Activated CD4-positive, alpha-beta T cell treated with anti-CD3 and anti-CD28 coated beads, Interleukin-2, Interleukin-6, amounts not matched to agents 100 ng/mL and 50 ng/mL, durations not matched to agents 16 hours and 8 hours (primary cell): ENCODE results near the gene FGF5.
"Not testable (repeated sequence)": the region's sequence is repeated elsewhere in the genome, so short reads cannot be mapped to it uniquely, and the experiment has no call there.

Source experiments
- DNase-seq: peaks from one replicate; pipeline ENCODE4 v3.0.0-alpha.2; 2020

Gene FGF5

DNA sequence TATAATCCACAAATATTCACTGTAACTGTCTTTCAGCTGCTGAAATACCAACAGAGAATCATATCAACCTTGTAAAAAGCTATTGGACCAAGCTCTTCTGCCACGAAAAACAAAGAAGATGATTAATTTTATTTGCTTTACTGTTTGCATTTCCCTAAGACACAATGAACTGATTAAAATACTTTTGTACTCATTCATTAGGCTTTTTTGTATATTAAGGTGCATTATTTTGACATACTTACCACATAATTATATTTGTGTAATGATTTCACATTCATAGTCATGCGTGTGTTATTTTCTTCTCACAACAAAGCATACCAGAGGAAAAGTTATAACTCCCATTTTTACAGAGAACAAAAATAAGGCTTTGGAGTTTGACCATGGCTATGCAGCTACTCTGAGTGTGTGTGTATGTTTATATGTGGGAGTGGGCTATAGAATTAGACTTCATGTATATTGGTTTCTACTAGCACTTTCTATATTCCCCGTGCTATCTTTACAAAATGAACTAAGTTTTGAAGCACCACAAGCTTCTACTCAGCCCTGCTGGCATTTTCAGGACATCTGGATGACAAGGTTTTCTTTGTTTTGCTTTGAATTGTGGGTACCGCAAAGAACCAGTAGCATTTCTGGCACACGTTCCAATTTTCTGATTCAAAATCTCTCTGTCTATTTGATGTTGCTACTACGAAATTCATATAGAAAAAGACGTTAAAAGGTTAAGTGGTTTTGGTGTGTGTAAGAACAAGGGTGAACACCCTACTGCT is 11.0 kb upstream of the FGF5 start:
- no peak for DNase-seq

DNA sequence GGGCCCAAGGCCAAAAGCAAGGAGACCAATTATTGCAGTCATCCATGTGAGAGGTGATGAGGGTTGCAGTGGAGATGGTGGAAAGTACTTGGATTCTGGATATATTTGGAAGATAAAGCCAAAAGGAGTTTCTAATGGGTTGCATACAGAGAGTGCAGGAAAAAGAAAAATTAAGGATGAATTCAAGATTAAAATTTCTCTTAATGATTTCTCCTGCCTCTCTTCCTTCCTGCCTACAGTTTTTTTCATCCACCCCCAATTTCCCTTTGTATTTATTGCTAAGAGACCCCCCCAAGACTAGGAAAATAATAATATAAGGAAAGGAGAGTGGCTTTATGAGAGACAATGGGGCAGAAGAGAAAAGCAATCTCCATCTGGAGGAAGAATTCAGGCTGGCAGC is 8.6 kb upstream of the FGF5 start:
- no peak for DNase-seq

DNA sequence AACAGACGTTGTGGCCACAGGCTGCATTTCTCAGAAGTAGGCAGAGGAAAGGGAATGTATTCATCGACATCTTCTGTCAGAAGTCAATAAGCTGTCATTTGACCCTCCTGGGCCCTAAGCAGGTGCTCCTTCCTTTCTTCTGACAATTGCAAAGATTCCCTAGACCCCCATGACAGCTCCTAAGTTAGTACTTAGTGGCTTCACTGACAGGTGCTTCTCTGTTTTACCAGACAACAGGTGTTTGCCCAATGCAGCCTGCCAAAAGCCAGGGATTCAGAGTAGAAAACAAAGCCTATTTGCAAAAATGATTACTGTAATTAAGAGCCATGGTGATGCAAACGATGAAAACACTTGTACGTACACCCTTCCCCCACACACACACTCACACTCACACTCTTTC is 7.5 kb upstream of the FGF5 start:
- no peak for DNase-seq

DNA sequence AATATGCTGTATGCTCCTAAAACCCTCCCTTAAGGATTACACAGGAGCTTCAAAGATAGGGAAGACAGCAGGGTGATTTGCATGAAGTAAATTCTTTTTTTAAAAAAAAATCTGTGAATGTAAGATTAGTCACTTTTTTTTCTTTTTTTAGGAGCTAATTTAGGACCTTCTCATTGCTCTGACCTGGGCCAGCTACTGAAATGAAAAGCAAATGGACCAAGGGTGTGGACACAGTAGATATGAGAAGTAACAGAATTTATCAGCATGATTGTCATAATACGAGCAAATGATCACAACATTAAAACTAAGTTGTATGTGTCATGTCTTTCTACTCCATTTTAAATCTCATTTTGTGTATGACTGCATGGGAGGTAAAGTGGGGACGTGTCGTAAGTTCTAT is 6.6 kb upstream of the FGF5 start:
- DNase-seq = no peak

DNA sequence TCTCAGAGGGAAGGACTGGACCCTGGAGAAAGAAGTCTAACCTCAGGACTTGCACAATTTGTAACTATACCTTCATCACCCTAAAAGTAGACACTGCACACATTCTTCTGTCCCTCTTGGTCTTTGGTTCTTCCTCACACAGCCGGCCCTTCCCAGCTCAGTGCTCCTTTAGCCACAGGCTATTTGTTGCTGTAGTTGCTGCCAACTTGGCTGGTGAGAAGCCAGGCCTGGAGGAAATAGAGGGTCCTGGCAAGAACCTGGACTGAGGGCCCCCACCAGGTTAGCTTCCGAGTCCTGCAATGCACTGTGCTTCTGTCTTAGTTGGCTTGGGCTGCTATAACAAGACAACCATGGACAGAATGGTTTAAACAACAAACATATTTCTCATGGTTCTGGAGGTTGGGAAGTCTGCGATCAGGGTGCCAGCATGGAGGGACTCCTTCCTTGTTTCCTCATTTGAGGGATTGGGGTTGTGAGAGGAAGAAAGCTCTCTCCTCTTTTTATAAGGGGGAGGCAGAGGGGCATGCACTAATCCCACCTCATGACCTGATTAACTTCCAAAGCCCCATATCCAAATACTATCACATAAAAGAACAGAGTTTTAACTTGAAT is 4.4 kb upstream of the FGF5 start:
- no peak for DNase-seq

DNA sequence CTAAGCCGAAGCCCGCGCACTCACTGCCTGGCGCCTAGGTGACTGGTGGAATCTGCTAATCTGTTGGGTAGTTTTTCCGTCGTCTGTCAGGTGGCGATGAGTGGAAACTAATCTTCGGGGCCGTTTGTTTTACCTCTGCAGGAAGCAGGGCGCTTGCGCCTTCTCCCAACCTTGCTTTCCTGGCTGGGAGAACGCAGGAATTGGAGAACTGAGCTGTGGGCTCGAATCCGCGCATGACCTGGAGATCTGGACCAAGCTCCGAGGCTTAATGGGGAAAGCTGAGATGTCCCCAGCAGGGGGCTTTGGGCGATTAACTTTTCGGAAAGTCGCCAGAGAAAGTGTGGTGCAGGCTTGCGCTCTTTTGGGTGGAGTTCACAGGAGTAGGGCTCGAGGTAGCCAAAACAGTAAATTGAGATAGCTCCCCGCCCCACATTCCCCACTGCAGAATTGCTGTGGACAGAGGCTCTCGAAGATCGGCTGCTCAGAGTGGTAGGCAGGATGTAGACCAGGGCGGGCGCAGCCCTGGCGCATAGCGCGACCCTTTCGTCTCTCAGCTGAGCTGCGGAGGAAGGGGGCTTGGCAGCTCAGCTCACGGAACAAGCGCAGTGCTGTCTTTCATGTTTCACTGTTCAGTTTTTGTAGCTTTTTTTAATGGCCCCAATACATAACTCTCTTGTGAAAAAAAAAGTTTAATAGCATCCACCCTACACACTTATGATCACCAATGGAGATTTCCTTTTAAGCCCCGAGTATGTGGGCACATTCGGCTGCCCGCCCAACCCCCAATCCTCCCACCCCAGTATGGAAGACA is 2.7 kb upstream of the FGF5 start:
- DNase-seq = no peak

DNA sequence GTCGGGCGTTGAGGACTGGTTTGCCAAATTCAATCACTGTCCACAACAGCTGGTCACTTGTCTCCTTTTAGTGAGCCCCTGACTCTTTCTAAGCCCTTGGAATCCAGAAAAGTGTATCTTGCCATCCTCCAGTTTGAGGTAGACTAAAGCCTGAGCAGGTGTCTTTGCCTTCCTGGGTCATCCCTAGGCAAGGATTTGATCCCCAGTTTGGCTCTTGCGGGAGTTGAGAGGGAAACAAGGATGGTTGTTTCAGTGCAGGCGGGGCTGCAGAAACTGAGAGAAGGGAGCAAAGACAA is 2.2 kb upstream of the FGF5 start:
- no peak for DNase-seq

DNA sequence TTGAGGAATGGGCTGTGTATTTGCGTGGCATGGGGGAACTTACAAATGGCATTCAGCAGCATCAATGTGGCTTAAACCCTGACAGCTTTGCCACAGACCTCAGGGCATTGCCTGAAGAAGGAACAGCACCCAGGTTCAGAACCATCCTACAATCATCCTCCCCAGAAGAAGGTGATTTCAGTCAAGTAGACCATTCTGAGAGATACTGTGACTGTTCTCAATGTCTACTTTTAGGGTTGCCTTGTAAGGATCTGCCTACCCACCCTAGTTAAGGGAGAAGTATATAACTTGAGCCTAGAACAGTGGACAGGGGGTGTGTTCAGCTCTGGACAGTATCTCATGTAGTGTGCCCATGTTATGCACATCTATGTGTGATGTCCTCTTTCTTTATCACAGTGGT is 1.6 kb upstream of the FGF5 start:
- no peak for DNase-seq

DNA sequence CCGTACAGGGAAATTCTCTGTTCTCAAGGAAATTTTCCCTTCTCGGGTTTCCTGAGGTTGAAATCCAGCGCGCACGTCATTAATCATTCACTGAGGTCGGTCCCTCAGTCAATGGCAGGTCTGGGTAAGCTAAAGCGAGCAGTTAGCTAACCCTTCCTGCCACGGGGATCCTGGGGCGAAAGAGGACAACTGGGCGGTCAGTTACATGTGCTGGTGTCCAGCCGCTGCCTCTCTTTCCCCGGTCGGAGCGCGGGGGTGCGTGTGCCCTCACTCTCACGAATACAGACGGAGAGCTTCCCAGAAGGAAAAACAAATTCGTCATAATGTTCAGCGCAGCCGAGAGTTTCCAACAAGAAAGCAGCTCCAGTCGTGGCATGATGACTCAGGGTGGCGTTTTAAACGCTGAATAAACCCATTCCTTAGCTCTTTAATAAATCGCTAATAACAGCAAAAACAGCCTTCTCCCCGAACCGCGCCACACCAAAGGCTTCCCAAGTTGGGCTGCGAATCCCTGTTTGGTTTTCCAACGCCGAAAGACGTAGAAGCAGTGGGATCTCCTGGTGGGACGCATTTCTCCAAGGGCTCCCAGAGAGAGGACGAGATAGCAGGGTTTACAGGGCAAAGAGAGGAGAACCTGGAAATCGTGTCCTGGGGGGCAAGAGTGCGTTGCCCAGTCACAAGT is 752 bp upstream of the FGF5 start:
- DNase-seq = no peak

DNA sequence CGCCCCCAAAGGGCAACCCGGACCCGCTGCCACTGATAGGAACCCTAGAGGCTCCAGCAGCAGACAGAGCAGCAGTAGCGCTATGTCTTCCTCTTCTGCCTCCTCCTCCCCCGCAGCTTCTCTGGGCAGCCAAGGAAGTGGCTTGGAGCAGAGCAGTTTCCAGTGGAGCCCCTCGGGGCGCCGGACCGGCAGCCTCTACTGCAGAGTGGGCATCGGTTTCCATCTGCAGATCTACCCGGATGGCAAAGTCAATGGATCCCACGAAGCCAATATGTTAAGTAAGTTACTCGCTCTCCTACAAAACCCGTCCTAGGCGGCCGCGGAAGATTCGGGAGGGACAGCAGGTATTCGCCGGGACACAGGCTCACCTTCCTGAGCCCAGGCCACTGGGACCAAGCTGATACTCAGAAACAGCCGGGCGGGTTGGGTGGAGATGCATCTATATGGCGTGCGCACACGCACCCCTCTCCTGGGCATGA is 477 bp downstream of the FGF5 start:
- no peak for DNase-seq

DNA sequence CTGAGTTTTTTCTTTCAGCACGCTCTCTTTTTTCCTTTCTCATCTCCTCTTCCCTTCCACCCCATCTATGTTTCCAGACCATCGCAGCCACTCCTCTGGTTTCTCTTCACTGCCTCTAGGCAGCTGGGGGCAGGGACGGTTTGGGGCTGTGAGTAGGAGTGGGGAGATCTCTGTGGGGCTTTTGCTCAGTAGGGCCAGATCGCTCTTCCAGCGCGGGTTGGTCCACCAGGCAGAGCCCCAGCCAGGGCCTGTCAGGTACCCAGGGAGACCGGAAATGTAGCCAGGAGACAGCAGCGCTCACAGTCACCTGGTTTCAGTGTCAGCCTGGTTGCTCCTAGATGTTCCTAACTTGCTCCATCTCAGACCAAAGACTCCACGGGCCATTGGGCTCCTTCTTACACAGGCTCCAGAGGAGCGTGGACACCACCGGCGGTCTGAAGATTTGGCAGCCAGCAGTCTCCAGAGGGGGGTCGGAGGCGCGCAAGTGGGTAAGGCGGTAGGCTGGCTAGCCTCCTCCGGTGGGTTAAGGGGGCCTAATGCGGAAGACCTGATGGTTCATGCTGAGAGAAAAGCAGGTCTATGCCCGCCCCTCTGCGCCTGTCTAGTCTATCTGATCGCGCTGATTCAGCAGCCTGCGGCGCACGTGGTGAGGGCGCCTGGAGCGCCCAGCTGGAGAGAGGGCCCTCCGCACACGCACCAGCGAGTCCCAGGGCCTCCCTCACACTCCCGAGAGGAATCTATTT is 1.8 kb downstream of the FGF5 start:
- DNase-seq = no peak

DNA sequence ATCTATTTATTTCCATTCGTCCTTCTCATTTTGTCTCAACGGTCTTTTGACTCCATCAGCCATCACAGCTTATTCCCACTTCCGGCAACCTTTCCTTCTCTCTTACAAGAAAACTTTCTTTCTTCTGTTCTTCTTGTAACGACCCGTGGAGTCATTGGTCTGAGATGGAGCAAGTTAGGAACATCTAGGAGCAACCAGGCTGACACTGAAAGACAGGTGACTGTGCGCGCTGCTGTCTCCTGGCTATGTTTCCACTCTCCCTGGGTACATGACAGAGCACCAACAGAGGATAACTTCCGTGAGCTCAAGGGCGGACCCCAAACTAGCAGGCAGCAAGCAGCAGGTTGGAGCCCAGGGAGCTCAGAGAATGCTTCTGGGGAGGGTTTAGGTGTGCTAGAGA is 2.5 kb downstream of the FGF5 start:
- no peak for DNase-seq

DNA sequence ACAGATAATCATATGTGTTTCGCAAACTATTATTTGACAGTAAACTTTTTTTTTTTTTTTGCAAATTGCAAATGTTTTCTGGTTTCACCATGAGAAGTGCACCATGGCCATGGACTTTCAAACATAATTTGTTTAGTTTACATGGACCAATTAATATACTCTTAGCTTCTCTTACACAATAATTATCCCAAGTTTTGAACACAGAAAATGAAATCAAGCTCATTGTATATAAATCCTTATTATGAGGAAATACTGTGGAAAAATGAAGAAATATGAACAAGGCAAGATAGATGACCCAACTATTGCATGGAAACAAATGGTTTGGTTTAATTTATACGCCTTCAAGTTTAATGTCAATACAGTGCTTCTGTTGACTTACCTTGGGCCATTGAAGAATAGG is 3.9 kb downstream of the FGF5 start:
- DNase-seq = no peak

DNA sequence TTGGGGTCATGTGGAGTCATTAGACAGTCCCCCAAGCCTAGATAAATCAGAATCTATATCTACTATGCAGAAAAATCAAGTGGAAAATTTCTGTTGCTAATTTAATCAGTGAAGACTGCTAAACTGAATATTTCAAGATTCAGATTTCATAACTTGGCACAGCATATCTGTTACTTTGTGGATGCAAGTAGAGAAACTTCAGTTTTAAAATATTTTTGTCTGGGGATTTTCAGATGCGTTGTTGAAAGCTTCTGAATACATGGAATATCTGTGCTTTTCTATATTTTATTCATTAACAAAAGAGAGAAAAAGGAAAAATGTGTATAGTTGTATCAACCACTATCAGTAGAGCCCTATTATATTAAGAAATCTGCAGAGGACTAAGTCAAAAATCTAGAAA is 4.4 kb downstream of the FGF5 start:
- DNase-seq = no peak

DNA sequence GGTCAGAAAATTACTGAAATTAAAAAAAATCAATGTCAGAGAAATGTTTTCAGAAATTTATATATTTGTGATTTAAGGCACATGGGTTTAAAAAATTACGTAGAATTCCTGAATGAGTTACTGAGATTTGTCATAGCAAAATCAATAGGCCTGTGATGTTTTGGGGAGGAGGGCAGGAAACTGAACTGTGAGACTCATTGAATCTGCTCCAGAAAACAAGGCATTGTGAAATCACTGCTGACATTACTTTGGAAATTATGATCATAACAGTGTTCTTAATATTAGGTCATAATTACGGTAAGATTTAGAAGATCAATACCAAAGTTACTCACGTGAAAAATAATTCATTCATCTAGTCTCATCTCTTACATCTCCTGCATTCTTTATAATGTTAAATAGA is 5.3 kb downstream of the FGF5 start:
- no peak for DNase-seq

DNA sequence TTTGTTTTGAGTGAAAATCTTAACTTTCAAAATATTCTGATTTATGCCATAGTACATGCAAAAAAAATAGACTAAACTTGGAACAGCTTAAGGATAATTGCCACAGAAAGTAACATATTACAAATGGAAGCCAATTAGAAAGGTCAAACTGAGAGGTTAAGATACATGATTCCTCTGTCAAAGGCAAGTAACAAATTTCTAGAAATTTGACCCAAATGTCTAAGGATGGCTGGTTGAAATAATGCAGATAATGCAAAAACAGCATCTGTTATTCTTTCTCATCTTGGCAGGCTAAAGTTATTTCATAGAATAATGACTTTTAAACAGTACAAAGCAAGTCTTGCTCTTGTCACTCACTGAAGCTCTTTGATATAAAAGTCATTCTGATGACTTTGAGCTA is 10.5 kb downstream of the FGF5 start:
- DNase-seq = no peak

DNA sequence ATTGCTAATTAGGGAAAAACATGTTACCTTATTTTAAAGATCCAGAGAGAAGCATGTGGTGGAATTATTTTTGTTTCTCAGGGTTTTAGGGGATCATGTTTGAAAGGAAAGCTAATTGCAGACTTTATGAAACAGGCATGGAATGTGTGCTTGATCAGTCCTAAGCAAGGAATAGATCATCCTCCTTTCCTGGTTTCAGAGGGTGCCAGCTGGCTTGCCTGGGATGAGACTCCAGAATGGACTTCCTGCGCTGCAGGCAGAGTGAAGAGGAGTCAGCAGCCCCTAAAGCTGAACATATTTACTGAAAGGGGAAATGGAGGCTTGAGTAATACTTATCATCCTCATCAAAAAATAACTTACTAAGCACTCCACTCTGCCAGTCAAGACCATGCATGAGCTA is 13.3 kb downstream of the FGF5 start:
- DNase-seq = no peak

DNA sequence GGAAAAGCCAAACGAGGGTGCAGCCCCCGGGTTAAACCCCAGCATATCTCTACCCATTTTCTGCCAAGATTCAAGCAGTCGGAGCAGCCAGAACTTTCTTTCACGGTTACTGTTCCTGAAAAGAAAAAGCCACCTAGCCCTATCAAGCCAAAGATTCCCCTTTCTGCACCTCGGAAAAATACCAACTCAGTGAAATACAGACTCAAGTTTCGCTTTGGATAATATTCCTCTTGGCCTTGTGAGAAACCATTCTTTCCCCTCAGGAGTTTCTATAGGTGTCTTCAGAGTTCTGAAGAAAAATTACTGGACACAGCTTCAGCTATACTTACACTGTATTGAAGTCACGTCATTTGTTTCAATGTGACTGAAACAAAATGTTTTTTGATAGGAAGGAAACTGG is 20.0 kb downstream of the FGF5 start:
- DNase-seq = no peak

DNA sequence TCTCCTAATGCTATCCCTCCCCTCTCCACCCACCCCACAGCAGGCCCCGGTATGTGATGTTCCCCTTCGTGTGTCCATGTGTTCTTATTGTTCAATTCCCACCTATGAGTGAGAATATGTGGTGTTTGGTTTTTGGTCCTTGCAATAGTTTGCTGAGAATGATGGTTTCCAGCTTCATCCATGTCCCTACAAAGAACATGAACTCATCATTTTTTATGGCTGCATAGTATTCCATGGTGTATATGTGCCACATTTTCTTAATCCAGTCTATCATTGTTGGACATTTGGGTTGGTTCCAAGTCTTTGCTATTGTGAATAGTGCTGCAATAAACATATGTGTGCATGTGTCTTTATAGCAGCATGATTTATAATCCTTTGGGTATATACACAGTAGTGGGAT is 24.2 kb downstream of the FGF5 start:
- not testable (repeated sequence) for DNase-seq

DNA sequence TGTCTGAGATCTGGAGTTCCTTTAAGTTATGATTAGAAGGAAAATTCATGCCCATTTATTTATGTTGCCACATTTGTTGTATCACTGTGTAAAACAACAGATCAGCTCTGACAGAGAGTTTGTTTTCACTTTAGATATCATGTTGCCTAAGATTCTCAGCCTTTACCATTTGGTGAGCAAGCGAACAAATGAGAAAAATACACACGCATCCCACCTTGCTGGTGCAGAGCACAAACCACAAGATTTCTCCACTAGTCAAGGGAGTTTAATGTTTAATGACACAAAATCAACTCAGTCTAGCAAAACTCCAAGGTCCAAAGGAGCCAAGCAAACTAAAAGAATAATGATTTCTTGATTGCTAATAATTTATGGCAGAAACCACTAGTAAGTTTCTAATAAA is 27.7 kb downstream of the FGF5 start:
- no peak for DNase-seq

DNA sequence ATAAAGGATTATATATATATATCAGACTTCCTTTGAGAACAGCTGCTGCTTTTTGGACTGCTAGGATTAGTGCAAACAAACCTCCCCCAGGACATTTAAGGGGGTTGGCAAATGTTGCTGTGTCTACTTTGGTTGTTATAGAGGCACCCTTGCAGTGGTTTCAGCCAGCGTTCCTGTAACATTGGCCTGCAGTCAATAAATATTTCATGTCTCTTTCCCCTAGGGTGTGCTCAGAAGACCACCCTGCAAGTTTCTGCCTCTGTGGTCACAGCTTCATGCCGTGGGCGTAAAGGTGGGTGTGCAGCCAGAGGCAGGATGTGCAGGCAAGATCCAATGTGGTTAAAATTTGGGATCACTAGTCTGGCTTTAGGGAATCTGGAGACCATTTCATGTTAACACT is 28.9 kb downstream of the FGF5 start:
- DNase-seq = no peak

DNA sequence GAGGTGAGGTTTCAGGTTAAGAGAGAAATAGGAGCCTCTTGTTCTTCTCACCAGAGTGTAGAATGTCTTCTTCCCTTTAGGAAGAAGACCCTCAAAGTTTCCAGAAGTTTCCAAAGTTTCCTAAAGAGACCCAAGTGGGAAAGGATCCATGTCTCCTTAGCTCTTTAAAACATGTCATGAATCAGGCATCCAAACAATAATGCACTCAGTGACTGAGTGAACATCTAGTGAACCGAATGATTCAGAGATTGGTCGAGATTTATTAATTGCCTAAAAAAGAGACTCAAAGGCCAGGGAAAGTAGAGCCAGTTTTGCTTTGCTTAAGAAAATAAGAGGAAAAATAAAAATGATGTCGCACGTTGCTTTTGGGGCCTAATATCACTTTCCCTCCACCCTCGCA is 29.4 kb downstream of the FGF5 start:
- no peak for DNase-seq

DNA sequence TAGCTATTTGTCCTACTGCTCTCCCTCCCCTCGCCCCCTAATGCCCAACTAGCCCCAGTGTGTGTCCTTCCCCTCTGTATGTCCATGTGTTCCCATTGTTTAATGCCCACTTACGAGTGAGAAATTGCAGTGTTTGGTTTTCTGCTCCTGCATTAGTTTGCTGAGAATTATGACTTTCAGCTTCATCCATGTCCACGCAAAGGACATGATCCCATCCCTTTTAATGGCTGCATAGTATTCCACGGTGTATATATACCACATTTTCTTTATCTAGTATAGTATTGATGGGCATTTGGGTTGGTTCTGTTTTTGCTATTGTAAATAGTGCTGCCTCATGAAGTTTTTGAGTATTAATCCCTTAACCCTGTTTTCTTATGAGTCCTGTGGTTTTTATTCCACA is 35.4 kb downstream of the FGF5 start:
- DNase-seq = no peak
